Stimulated activated CD8-positive, alpha-beta memory T cell treated with anti-CD3 and anti-CD28 coated beads, Interleukin-7, amount 100 ng/mL, for 48 hours (primary cell): ENCODE results near the gene TMBIM6.

Experiments
- DNase-seq, 2 donors: peaks; one replicate each; pipeline ENCODE4 v3.0.0-alpha.2; 2020; ENCODE audit warnings: low read depth in 1 of 2; ENCODE audit errors: extremely low read depth in 1 of 2

The TMBIM6 gene

DNA sequence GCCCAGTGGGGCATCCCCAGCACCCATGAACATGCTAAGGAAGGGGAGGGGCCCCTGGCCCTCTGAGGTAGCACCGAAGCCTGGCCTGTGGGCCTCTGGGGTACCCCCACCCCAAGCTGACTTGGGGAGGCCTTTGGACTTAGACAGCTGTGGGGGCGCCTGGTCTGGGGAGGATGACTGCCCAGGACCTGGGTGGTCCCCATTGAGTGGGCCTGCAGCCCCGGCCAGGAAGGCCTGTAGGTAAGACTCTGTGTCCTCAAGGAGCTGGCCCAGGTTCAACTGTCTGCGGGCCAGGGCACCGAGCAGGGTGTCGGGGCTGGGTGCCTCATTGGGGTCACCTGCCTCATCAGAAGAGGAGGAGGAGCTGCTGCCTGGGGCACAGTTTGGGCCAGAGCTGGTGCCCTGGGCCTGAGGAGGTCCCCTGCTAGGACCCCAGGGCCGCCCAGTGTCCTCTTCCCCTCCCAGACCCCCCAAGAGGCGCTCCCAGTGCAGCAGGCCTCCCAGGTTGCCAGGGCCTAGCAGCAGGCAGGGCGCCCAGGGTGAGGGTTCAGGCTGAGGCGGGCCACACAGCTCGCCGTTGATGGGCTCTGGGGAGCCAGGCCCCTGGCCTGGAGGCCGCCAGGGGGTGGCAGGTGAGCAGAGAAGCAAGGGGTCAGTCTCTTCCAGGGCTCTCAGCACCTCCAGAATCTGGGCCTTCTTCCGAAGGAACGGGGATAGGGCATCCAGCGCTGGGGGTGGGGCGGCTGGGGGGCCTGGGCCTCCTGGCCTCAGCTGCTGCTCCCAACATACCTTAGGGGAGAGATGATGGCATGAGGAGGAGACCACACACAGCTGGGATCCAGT, 55.5 kb downstream of the TMBIM6 start:
- DNase-seq: no peak

DNA sequence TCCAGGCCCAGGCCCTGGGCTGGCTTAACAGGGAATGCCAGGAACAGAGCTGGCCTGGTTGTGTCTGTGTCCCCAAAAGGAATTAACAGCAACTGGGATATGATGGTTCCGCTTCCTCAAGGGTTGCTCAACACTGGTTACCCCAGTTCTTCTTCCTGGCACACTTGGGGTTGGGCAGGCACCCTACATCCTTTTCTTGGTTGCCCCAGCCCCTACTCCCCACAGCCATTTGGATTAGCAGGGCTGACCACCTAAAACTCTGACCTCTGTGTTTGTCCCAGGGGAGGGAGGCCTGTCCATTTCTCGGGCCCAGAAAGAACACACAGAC, 56.1 kb downstream of the TMBIM6 start:
- no peak for DNase-seq

DNA sequence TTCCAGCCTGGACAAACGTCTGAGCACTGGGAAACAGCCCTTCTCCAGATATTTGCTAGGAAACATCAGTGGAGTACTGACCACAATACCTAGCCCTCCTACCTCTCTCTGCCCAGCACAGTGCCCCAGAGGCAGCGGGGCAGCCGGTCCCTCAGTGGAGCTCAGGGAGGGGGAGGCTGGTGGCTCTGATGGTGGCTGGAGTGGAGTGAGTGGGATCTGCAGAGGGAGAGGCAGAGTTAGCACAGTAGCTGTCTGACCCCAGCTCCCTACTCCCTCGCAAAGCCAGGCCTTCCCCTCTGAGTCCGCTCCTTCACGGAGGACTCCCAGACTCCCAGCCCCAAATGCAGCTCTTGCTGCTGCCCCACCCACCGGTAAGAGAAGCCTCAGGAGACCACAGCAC, 56.9 kb downstream of the TMBIM6 start:
- no peak for DNase-seq

DNA sequence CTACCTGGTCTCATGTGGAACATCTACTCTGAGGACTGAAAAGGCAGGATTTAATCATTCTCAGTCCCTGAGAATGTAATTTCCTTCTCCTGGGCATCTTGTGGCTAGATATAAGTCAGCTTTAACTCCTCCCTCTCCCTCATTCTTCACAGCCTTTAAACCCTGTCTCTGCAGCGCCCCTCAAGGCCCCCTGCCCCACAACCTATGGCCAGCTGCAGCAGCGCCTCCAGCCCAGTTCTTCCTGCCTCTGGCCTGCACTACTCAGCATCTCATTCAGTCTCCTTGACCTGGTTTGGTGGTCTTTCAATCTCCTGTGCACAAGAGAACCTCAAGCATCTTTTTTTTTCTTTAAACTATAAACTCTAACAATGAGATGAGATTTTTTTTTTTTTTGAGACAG, 57.6 kb downstream of the TMBIM6 start:
- no peak for DNase-seq

DNA sequence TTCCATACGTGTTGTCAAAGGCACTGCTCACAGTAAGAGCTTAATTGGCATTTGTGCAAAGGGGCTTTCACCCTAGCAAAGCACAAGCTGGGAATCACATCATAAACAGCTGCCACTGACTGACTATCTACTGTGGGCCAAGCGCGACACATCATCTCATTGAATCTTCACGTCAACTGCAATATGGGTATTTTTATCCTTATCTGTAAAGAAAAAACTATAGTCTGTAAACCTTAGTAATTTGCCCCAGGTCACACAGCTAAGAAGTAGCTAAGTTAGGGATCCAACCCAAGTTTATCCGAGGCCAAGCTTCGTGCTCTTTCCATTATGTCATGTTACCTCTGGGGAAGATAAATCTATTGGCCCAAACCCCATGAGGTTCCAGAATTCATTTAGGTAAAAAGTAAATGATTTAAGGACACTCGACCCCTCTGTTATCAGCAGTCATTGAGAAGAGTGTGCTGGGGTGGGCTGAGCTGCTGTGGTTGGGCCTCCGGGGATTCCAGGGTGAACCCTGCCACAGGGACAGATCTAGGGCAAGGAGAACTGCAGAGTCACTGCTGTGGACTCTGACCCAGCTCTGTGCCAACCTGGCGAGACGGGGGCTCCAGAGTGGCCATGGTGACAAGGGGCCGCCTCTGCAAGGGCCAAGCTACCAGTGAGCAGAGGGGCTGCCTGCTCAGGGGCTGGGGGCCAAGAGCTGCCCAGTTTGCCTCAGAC, 59.2 kb downstream of the TMBIM6 start:
- no peak for DNase-seq

DNA sequence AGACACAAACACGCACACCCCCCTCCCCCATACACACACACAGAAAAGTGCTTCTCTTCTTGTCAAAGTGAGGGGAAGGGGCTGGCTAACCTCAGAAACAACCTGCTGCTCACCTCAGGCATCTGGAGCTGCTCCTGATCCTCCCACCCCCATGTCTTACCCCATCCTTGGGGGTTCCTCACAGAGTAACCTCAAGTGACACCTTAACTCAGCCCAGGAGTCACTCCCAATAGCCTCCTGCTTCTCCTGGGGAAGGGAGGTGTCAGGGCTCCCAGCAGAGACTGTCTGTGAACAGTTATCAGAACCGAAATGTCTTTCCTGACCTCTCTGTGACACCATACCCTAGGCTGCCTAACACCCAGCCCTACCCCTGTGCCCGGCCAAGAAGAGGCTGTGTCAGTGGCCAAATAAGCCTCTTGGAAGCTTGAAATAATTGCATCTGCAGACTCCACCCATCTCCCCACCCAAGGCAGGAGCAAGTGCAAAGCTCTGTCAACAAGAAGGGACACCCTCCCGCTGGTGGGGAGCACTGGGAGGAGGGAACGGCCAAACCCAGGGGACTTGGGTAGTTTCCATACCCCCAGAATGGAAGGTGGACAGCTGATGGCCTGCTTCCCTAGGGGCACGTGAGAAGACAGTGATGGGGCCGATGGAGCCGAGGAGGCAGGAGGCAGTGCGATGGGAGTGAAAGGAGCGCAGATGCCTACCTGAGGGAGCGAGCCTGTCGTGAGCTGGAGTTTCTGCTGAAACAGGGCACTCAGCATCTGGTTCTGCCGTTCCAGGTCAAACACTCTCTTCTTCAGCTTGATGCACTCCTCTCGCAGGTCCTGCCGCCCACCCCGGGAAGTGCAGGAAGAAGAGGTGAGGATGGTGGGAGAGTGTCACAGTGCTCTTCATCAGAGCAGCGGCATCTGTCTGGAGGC, 60.0 kb downstream of the TMBIM6 start:
- no peak for DNase-seq

DNA sequence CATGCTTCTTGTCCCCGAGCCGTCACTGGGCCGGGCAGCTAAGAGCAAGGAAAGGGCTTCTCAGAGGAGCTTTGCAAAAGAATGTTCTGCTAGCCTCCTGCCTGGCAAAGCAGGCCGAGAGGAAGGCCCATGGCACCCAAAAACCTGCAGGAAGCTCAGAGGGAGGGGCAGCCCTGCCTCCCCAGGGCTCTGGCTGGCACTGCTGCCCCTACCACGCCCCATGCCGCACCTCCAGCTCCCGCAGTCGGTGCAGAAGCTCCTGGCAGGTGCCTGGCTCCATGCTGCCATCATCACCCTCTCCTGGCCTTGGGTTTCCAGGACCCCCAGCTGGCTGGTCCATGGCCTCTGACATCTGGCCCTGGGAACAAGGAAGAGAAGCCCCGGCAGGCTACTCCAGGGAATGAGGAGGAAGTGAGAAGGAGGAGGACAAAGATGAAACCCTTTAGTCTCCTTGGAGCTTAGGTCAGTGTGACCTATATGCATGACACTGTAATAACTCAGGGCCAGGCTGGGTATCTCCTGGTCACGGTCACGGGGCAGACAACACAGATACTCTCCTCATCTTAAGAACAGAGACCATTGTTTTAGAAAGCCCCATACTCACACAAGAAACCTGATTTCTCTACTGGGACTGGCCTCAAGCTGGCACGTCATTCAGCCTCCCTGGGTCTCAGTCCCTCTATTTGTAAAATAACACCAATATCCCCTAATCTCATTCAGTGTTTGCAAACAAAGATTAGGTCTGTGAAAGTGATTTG, 62.5 kb downstream of the TMBIM6 start:
- no peak for DNase-seq

DNA sequence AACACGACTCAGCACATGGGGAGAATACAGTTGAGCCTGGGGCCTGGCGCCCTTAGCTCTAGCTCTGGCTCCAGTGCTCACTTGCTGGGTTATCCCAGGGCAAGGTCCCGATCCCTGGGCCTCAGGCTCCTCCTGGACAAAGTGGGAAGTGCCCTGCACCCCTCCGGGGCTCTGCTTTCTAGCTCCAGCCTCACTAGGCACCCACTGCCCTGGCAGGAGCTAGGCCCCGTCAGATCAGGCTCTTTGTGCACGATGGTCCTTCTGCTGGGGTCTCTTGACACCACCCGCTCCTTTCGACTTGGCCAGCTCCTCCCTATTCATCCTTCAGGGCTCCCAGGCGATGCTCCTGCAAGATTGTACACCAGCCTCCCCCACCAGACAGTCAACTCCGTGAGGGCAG, 63.5 kb downstream of the TMBIM6 start:
- DNase-seq: no peak

DNA sequence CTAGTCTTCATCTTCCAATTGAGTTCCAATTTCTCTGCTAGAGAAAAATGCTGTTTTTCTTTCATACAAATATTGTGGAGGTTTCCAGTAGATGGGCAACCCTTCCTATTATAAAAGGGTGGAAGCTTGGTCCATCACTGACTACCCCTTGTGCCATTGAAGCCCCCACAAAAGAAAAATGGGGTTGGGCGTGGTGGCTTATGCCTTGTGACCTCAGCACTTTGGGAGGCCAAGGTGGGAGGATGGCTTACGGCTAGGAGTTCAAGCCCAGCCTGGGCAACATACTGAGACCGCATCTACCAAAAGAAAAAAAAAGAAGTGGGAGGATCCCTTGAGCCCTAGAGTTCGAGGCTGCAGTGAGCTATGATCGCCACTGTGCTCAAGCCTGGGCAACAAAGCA, 64.1 kb downstream of the TMBIM6 start:
- DNase-seq: no peak

DNA sequence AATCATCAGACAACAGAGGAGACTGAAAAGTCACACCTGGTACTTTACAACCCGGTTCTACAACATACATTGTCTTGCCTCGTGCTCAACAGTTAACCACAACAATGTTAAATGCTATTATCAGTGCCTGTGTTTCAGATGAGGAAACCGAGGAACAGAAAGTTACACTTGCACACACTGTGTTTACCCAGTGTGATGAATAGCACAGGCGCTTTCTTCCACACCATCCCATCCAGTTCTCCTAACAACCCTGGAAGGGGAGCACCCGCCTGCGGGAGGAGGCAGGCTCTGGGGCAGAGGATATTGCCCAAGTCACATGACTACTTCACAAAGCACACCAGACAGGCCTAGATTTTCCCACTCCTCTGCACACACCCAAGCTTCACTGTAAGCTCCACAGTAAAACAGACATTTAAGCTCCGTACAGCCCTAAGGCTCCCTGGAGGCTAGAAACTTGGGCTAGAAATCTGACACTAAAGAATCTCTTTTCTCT, 65.0 kb downstream of the TMBIM6 start:
- DNase-seq: no peak

DNA sequence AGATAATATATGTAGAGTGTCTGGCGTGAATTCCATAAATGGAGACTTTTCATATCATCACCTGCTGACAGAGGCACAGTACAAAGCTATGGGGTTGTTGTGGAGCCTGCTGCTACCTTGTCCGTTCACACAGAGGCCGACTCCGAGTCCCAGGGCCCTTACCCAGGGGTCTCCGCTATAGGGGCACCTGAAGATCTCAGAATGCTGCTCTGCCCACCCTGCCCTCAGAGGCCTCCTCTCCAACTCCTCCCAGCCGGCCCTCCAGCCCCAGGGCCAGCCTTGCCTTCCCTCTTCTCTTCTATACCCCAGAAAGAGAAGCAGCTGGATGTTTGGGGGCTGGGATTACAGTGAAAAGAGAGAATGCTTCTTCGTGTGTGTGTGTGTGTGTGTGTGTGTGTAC, 65.5 kb downstream of the TMBIM6 start:
- no peak for DNase-seq

DNA sequence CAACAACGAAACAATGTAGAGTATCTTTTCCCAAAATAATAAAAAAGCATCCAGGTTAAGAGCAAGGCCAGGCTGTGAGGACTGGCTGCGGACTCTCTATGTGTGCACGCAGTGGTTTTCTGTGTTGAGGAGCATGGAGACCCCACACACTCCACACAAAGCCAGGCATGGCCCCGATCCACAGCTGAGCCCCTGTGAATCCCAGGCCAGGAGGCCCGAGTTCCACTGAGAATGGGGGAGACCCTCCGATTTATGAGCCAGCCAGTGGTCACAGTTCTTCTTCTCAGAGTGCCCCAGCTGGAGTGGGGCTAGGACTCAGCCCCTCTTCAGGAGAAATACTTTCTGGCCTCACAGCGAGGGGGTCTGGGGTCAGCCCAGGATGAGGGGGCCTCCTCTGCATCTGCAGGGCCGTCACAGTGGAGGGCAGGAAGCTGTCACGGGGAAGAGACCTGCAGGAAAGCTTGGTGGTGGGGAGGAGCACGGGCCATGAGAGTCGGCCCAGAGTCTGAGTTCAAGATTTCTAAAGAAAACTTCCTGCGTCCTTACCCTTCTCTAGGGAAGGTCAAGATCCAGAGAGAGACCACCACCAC, 66.7 kb downstream of the TMBIM6 start:
- DNase-seq: no peak

DNA sequence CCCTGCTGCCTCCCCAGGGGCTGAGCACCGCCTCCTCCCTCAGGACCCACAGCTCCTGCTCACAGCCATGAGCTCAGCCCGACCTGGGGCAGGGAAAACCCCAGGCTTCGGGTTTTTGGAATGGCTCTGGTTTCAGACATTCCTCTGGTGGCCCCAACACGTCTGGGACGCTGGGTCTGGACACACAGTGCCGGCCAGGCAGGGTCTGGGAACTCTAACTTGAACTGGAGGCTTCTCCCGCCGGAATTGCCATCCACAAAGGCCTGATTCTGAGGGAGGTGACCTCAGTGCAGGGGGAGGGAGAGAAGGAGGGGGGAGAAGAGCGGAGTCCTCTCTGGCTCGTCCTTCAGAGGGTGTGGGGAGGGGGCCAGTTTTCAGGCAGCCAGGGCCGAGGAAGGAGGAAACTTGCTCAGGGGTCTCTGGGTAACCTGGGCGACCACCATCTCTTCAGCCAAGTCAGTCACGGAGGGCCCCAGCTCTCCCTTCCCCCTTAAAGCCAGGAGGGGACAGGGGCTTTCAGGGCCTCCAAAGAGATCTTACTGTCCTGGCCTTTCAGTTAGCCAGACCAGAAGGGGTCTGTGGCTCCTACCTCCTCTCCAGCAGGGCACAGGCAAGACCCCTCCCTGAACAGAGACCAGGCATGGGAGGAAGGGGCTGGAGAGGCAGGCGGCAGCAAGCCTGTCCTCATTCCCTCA, 67.5 kb downstream of the TMBIM6 start:
- DNase-seq: no peak

DNA sequence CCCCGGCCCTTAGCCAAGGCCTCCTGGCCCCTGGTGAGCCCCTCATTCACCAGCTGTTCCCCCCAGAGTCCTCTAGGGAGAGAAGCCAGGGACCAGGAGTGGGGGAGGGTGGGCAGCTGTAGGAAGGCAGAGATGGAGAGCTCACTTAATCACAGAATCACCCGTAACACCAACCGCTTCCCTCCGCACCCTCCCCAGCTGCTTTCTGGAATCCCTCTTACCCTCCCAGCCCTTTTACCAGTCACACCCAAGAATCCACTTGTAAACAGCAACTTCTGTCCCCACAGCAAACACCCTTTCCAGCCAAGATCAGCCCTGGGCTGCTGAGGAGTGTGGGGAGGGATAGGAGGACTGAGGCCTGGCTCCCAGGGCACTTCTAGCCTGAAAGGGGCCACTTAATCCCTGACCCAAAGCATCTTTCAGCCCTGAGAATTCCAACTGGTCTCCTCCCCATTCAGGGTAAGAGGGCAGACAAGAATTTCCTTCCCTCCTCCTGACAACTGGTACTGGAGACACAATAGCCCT, 68.1 kb downstream of the TMBIM6 start:
- no peak for DNase-seq

DNA sequence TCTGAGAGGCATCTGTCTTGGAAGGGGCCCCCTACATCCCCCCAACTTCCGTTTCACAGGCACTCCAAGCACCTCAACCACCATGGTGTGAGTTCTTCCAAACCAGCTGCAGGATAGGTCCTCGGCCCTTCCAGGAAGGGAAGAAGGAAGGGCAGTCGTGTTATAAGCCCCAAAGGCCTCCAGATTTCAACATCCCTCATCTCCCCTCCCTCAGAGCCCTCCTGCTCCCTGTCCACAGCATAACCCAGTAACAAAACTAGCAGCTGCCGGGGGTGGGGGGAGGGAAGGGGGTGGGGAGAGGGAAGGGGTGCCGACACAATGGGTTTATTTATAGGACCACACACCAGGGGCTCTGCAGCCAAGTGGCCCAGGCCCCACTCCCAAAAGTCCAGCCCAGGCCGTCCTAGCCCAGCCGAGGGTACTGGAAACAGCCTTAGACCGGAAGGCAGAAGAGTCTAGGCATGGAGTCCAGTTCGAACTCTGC, 68.6 kb downstream of the TMBIM6 start:
- no peak for DNase-seq

DNA sequence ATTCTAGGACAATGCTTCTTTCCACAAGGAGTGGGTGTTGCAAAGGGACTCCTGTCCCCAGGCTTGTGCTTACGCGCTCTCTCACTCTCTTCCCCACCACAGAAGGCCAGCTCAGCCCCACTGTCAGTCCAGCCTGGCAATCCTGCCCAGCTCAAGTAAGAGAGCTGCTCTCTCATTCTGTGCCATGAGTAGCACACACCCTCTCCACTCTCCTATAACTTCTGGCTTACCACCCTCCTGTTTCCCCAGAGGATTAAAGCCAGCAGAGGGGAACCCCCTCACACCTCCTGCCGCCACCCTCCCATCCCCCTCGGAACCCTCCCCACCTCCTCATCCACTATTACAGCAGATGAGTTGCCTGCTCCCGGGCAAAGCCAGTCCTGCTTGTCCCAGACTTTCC, 69.8 kb downstream of the TMBIM6 start:
- no peak for DNase-seq

DNA sequence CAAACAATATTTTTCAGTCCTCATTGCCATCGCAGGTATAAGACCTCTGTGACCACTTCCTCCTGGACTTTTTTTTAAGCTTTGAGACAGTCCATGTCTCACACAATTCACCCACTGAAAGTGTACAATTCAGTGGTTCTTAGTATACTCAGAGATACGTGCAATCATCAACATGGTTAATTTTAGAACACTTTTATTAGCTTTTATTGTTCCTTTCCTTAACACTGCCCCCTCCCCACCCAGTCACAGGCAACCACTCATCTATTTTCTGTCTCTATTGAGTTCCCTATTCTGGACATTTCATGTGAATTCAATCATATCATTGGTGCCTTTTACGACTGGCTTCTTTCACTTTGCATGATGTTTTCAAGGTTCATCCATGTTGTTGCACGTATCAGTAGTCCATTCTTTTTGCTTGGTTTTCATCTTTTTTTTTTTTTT, 70.6 kb downstream of the TMBIM6 start:
- DNase-seq: no peak

DNA sequence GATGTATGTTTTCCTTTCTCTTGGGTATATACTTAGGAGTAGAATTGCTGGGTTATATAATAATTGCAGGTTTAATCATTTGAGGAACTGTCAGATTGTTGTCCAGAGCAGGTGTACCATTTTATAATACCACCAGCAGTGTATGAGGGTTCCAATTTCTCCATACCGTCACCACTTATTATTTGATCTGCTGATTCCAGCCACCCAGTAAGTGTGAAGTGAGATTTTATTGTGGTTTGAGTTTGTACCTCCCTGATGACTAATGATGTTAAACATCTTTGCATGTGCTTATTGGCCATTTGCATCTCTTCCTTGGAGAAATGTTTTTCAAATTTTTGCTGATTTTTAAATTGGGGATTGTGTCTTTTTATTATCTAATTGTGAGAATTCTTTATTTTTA, 71.8 kb downstream of the TMBIM6 start:
- DNase-seq: no peak
